A673 (cell line): ENCODE measurements around the gene CCSER1.

Source experiments
- CTCF ChIP-seq: fragments of 300-800, 200-600 bp; sonication (generic); conservative IDR thresholded peaks from 2 replicates; pipeline ENCODE4 v1.5.1; 2017; ENCODE audit warnings: low read depth, mild to moderate bottlenecking, antibody characterized with exemption, low read length, moderate library complexity, mixed read lengths
- EZH2 ChIP-seq: fragments of 200-600 bp; sonication (generic); IDR thresholded peaks from 2 replicates; pipeline ENCODE4 v1.6.1; 2017; ENCODE audit warnings: borderline replicate concordance, low read depth, mild to moderate bottlenecking, mixed read lengths, antibody characterized with exemption, low read length; ENCODE audit not compliant: poor library complexity, severe bottlenecking

- TF ChIP-seq CTCF (no peak), EZH2 (no peak)
These were observed 1344.9 kb downstream of the CCSER1 start for GRCh38 chr4:91472046-91472445.
